SK-N-MC (cell line): ENCODE measurements around the gene CDYL.

ENCODE experiments used
- EZH2 ChIP-seq: fragments of 200-600 bp; sonication (generic); IDR thresholded peaks from one replicate; pipeline ENCODE4 v1.6.1; 2017; ENCODE audit warnings: antibody characterized with exemption
- FOXP2 ChIP-seq: optimal IDR thresholded peaks from 2 replicates; pipeline ENCODE3; 2011; ENCODE audit warnings: mild to moderate bottlenecking, moderate library complexity; ENCODE audit not compliant: insufficient read depth; ENCODE audit errors: extremely low read length, control extremely low read depth
- POLR2AphosphoS5 ChIP-seq: IDR thresholded peaks from 2 replicates; pipeline ENCODE4 v1.6.1; 2012; ENCODE audit warnings: mild to moderate bottlenecking, low read depth, low read length, borderline replicate concordance

DNA sequence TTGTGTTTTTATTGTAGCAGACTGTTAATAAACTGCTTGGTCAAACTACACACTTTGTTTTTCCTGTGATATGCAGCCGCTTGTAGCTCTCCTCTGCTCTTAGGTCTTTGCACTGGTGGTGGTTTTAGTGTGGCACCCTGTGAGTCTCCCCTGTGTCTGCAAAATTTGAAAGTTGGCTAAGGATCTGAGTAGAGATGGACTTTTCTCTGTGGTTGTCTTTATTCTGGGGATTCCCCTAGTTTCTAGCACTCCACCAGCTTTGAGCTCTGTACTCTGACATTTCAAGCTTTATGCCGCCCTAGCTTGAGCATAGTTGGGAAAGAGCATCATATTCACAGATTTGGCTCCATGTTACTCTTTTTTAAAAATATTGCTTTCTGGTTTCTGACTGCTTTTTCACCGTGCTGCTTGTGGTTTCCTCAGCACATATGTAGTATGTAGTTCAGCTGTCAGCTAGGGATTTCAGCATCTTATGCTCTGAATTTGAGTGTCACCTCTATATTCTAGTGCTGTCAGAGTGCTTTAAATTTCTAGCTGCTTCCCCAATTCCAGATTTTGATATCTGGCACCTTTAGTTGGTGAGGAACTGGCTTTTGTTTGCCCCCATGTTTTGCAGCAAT is 25.4 kb downstream of the CDYL start:
- TF ChIP-seq POLR2AphosphoS5, result no peak
- no peak for TF ChIP-seq EZH2
- TF ChIP-seq FOXP2, result no peak
